SK-N-SH (cell line): ENCODE measurements around the gene CNP.

Source experiments
- CHD2 ChIP-seq: fragments of 150-350 bp; IDR thresholded peaks from 2 replicates; pipeline ENCODE4 v1.6.1; 2018; ENCODE audit warnings: low read length; ENCODE audit not compliant: partially characterized antibody
- ELF1 ChIP-seq: IDR thresholded peaks from 2 replicates; pipeline ENCODE4 v1.4.0; 2012
- EZH2phosphoT487 ChIP-seq: fragments of 200-600 bp; sonication (generic); IDR thresholded peaks from 2 replicates; pipeline ENCODE4 v1.6.1; 2017; ENCODE audit warnings: low read depth, mixed run types, mild to moderate bottlenecking, antibody characterized with exemption, moderate library complexity, borderline replicate concordance
- GATA2 ChIP-seq: sonication (generic); formaldehyde crosslinking; IDR thresholded peaks from 2 replicates; pipeline ENCODE4 v1.5.0; 2020; ENCODE audit warnings: mild to moderate bottlenecking, missing genetic modification reagents
- NFIC ChIP-seq: IDR thresholded peaks from 2 replicates; pipeline ENCODE4 v1.4.0; 2012; ENCODE audit warnings: borderline replicate concordance
- YY1 ChIP-seq: IDR thresholded peaks from 2 replicates; pipeline ENCODE4 v1.4.0; 2012; ENCODE audit warnings: low read depth, mild to moderate bottlenecking
- TF ChIP-seq, protein P1 (sequence below): fragments of 150-350 bp; IDR thresholded peaks from 2 replicates; pipeline ENCODE4 v1.6.1; 2017; ENCODE audit warnings: antibody characterized with exemption, low read length, low read depth, borderline replicate concordance
- TF ChIP-seq, protein P2 (sequence below): IDR thresholded peaks from 2 replicates; pipeline ENCODE4 v1.4.0; 2012; ENCODE audit warnings: low read depth, borderline replicate concordance

DNA sequence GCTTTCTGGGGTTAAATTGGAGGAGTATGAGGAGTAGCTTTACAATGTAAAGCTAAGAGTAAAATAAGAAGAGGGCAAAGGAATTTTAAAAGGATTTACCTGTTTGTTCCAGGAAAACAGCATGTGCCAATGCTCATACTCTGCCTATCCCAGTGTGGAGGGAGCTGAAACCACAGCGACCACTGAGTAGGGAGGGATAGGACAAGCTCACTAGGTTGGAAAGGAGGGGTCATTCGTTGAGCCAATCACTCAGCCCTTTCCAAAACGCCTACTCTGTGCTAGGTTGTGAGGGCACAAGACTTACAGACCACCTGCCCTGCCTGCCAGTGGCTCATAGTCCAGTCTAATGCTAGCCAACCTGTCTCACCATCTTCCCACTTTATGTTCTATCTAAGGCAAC is 51.7 kb downstream of the CNP start:
- no peak for TF ChIP-seq NFIC
- no peak for TF ChIP-seq YY1
- no peak for TF ChIP-seq EZH2phosphoT487
- TF ChIP-seq GATA2 (CRISPR knock-in tag) = no peak
- TF ChIP-seq, protein P1, sequence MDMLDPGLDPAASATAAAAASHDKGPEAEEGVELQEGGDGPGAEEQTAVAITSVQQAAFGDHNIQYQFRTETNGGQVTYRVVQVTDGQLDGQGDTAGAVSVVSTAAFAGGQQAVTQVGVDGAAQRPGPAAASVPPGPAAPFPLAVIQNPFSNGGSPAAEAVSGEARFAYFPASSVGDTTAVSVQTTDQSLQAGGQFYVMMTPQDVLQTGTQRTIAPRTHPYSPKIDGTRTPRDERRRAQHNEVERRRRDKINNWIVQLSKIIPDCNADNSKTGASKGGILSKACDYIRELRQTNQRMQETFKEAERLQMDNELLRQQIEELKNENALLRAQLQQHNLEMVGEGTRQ = no peak
- TF ChIP-seq, protein P2, sequence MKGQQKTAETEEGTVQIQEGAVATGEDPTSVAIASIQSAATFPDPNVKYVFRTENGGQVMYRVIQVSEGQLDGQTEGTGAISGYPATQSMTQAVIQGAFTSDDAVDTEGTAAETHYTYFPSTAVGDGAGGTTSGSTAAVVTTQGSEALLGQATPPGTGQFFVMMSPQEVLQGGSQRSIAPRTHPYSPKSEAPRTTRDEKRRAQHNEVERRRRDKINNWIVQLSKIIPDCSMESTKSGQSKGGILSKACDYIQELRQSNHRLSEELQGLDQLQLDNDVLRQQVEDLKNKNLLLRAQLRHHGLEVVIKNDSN = no peak
- no peak for TF ChIP-seq ELF1
- no peak for TF ChIP-seq CHD2
